SK-N-MC (cell line): ENCODE results near the gene TYW1.
"Not testable (repeated sequence)": the region's sequence is repeated elsewhere in the genome, so short reads cannot be mapped to it uniquely, and the experiment has no call there.

Source experiments
- EZH2 ChIP-seq: fragments of 200-600 bp; sonication (generic); IDR thresholded peaks from one replicate; pipeline ENCODE4 v1.6.1; 2017; ENCODE audit warnings: antibody characterized with exemption
- FOXP2 ChIP-seq: optimal IDR thresholded peaks from 2 replicates; pipeline ENCODE3; 2011; ENCODE audit warnings: mild to moderate bottlenecking, moderate library complexity; ENCODE audit not compliant: insufficient read depth; ENCODE audit errors: extremely low read length, control extremely low read depth
- POLR2AphosphoS5 ChIP-seq: IDR thresholded peaks from 2 replicates; pipeline ENCODE4 v1.6.1; 2012; ENCODE audit warnings: mild to moderate bottlenecking, low read depth, low read length, borderline replicate concordance

DNA sequence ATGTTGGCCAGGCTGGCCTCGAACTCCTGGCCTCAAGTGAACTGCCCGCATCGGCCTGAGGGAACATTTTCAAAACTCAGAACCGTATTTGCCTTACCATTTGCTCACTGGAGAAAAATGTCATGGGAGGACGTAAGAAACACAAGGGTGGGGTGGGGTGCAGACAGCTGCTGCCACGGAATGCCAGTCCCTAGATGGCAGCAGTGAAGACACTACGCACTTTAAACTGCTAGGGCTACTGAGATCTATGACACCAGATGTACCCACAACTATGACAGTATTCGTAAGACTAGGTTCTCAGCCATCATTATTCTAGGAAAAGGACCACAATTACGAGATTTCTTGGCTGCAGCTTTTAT is 2.0 kb upstream of the TYW1 start:
- TF ChIP-seq POLR2AphosphoS5, EZH2, FOXP2: not testable (repeated sequence)
